SHP77 treated with DMSO at 0.1 percent for 48 hours (cell line): ENCODE measurements around the gene GPR156.
"Not testable (repeated sequence)": the region's sequence is repeated elsewhere in the genome, so short reads cannot be mapped to it uniquely, and the experiment has no call there.

ENCODE experiments used
- DNase-seq: peaks from one replicate; lab custom pipeline; 2025; lab: John Stamatoyannopoulos, UW

GPR156 gene

DNA sequence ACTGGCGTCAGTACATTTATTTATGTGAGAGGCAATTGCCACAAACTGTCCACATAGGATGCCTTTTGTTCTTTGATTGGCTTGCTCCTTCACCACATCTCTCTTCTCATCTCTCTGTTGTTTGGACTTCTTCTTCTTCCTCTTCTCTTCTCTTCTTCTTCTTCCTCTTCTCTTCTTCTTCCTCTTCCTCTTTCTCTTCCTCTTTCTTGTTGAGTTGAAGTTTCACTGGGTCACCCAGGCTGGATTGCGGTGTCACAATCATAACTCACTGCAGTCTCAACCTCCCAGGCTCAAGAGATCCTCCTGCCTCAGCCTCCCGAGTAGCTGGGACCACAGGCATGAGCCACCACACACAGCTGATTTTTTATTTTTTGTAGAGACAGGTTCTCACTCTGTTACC is 123.1 kb downstream of the GPR156 start:
- DNase-seq: no peak

DNA sequence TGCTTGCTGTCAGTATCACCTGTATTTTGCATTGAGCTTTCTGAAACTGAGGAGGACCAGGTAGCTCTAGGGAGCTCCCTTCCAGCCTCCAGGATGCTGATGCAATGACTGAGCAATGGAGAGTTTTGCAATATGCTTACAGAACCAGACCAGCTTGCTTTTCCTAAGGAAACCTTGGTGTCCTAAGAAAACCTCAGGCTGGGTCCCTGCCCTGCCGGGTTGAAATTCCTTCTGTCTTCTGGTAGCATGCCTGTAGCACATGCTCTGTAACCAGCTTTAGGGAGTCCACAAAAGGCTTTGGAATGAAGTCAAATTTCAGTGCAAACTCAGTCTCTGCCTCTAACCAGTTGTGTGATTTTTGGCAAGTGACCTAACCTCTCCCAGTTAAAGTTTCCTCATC is 125.0 kb downstream of the GPR156 start:
- no peak for DNase-seq

DNA sequence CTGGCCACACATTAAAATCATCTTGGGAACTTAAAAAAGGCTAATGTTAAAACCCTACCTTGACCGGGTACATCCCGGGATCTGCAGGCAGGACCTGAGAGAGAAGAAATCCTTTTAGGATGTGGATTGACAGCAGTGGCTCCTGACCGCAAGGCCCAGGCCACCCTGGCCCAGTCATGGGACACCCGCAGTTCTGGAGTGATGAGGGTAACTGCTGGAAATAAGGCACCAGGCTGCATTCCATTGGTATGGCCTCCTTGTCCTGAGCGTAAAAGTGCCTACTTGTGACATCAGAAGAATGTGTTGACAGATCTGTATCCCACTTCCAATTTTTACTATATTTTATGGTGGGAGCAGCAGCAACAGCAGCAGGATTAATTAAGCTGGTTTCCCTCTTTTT is 127.3 kb downstream of the GPR156 start:
- DNase-seq: no peak

DNA sequence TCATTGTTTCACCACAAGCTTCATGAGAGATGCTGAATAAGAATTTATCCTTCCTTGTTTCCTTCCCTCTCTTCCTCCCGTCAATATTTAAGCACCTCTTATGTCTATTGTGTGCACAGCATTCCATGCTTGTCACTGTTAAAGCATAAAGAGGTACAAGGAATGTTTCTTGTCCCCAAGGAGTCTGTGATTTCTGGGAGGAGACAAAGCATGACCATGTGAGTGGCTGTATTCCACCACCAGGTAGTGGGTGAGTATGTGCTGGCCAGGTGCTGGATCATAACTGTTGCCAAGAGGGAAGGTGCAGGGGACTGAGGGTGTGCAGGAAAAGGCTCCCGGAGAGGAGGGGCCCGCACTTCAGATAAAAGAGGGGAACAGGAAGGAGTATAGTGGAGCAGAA is 127.9 kb downstream of the GPR156 start:
- DNase-seq: no peak

DNA sequence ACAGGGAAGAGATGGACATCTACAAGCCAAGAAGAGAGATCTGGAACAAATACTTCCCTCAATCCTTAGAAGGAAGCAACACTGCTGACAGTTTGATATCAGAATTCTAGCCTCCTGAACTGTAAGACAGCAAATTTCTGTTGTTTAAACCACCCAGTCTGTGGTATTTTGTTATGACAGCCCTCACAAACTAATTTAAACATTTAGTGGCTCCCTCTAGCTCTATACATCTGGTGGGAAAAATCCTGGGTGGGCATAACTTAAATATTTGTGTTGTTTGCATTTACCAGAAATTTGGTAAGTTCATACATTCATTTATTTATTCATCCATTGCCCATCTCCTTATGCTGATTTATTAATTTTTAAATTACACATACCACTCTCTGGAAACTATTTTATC is 128.3 kb downstream of the GPR156 start:
- DNase-seq: no peak

DNA sequence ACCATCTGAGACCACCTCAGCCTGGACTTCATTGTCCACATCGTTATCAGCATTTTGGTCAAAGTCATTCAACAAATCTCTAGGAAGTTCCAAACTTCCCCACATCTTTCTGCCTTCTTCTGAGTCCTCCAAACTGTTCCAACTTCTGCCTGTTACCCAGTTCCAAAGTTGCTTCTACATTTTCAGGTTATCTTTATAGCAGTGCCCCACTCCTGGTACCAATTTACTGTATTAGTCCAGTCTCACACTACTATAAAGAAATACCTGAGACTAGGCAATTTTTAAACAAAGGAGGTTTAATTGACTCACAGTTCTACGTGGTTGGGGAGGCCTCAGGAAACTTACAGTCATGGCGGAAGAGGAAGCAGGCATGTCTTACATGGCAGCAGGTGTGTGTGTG is 129.3 kb downstream of the GPR156 start:
- DNase-seq: not testable (repeated sequence)

DNA sequence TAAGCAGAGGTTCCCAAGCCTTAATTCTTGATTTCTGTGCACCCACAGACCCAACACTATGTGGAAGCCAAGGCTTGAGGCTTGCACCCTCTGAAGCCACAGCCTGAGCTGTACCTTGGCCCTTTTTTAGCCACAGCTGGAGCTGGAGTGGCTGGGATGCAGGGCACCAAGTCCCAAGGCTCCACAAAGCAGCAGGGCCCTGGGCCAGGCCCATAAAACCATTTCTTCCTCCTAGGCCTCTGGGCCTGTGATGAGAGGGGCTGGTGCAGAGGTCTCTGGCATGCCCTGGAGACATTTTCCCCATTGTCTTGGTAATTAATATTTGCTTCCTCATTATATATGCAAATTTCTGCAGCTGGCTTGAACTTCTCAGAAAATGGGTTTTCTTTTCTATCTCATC is 129.9 kb downstream of the GPR156 start:
- DNase-seq: no peak

DNA sequence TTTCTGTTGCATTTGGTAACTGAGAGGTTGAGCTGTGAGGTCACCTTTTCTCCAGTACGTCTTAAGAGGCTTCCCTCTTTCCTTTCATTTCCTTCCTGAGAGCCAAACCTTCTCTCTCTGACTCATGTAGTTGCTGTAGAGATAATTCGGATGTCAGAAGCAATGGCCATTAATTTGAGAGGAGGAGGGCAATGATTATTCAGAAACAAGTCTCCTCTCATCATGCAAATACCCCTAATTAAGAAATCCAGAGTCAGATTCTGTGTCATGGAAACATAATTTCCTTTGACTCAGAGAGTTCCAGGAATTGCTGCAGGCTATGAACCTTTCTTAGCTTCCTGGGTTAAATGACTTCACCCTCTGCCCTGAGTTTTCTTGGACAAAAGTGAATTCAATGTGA is 131.7 kb downstream of the GPR156 start:
- DNase-seq: no peak

DNA sequence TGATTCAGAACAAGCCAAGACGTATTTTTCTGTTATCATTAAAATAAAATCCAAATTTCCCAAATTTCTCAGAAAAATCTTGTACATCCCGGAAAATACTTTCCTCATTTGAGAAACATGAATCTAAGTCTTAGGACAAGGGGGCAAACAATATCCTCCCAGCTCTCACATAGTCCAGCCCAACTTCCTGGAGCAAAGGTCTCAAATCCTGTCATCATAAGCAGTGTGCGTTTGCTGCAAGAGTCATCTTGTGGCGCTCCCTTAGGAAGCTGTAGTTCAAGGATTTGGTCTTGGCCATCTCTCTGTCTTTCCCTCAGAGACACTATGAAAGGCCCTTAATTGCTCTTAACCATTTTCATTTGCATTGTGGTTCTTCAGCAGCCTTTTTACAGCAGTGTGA is 133.2 kb downstream of the GPR156 start:
- DNase-seq: no peak

DNA sequence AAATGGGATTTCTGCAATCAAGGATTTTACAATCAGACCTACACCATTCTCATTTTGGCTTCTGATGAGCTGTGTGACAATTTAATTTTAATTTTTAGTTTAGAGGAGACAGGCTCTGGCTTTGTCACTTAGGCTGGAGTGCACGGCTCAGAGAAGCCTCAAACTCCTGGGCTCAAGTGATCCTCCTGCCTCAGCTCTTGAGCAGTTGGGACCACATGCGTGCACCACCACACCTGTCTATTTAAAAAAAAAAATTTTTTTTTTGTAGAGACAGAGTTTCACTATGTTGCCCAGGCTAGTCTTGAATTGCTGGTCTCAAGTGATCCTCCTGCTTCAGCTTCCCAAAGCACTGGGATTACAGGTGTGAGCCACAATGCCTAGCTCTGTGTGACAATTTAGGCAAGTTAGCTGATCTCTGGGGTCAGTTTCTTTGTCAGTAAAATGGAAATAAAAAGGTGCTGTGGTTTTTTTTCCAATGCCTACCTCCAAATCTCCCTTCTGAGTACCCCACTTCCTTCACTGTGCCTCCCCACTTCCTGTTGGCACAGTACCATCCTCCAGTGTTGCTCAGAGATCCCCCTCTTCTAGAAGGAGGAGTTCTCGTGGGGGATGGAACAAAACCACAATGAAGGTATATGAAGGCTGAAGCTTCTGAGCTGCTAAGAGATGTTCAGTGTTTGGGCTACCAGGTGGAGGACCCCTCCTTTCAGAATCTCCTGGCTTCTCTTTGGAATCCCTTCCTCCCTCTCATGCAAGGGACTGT is 136.7 kb downstream of the GPR156 start:
- DNase-seq: no peak

DNA sequence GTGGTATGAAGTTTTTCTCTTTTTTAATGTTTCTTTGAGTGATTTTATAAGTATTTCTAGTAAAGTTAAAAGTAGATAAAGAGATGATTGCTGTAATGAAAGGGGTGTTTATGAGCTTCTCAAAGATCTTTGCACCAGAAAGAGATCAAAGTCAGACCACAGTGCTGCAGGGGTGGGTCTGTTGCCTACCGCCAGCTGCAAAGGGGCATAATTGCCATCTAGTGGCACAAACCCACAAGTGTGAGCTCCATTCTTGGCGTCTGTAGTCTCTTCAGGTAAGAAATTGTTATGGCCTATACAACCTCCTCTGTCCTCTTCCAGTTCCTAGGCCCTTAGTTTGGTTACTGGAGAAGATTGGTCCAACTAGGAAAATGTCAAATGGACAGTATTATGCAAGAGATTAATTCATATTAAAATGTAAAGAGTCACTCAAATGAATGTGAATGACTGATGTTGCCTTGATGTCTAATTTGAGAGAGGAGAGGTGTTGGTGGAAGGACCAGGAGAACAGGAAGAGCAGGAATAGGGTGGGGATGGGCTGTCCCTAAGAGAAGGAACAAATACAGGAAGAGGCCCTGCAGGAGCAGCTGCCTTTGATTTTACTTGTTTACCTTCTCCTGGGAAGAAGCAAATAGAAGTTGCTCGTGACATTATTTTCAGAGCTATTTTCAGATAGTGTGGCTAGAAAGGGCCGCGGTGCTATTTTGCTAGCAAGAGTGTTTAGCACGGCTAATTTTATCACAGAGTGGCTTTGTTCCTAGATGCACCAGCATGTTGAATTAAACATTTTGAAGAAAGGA is 137.8 kb downstream of the GPR156 start:
- DNase-seq: no peak

DNA sequence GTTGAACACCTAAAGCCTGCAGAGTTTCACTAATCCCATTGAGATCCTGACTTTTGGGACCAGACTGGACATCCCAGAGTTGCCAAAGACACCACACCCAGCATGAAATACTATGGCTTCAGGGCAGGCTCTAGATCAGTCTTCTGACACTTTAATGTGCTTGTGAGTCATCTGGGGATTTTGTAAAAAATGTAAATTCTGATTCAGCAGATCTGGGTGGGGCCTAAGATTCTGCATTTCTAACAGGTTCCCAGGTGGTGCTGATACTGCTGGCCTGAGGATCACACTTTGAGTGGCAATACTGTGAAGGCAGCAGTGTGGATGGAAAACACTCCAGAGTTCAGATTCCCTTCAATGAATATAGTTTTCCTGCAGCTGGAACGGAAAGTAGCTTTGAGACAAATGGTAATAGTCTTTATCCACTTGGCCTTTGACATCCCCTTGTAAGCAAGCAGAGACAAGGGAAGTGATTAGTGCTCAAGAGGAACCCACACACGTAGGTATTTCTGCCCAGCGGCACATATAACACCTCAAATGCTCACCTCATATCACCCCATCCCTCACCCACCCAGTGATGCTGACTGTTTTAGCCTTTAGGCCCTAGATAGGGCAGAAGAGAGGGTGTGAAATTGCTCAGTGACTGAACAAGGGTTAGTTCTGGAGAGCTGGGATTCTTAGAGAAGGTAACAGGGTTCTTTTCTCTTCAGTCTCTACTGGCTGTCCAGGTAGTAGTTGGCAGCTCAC is 139.3 kb downstream of the GPR156 start:
- no peak for DNase-seq

DNA sequence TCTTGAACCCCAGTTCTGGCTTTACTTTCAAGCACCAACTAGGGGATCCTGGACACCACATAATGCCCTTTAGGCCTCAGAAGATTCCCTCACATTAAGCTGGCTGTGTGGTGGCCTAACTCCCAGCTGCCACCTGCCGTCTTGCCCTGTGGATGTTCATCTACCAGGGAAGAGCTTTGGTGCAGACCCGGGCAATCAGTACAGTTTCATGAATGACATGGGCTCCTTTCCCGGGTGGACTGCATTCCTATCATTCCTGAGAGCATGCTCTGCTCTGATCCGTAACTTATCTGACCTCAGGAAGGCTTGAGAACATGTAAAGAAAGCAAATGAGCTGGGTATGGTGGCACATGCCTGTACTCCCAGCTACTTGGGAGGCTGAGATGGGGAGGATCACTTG is 140.8 kb downstream of the GPR156 start:
- DNase-seq: no peak

DNA sequence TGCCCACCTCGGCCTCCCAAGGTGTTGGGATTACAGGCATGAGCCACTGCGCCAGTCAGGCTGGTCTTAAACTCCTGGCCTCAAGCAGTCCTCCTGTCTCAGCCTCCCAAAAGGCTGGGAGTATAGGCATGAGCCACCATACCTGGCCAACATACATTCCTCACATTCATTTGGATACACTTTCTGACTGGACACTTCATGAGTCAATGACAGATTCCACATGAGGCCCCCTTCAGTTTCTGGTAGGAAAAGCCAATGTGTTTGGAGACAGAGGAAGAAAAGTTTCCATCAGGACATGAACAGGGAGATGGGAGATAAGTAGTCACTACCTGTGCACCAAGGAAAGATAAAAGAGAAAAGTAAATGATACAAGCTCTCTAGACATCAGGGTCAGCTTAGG is 141.3 kb downstream of the GPR156 start:
- DNase-seq: no peak

DNA sequence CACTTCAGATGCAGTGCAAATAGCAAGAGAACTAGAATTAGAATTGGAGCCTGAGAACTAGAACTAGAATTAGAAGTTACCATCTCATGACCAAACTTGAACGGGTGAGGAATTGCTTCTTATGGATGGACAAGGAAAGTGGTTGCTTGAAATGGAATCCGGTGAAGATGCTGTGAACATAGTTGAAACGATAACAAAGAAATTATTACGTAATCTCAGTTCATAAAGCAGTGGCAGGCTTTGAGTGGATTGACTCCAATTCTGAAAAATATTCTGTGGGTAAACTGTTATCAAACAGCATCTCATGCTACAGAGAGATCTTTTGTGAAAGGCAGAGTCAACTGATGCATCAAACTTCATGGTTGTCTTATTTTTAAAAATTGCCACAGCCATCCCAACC is 142.8 kb downstream of the GPR156 start:
- no peak for DNase-seq

DNA sequence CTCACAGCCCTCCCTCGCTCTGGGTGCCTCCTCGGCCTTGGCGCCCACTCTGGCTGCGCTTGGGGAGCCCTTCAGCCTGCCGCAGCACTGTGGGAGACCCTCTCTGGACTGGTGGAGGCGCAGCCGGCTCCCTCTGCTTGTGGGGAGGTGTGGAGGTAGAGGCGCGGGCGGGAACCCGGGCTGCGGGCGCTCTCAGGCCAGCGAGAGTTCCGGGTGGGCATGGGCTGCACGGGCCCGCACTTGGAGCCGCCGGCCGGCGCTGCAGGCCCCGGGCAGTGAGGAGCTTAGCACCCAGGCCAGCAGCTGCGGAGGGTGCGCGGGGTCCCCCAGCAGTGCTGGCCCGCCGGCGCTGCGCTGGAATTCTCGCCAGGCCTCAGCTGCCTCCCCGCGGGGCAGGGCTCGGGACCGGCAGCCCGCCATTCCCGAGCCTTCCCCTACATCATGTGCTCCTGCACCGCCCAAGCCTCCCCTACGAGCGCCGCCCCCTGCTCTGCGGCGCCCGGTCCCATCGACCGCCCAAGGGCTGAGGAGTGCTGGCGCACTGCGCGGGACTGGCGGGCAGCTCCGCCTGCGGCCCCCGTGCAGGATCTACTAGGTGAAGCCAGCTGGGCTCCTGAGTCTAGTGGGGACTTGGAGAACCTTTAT is 144.8 kb downstream of the GPR156 start:
- DNase-seq: no peak

DNA sequence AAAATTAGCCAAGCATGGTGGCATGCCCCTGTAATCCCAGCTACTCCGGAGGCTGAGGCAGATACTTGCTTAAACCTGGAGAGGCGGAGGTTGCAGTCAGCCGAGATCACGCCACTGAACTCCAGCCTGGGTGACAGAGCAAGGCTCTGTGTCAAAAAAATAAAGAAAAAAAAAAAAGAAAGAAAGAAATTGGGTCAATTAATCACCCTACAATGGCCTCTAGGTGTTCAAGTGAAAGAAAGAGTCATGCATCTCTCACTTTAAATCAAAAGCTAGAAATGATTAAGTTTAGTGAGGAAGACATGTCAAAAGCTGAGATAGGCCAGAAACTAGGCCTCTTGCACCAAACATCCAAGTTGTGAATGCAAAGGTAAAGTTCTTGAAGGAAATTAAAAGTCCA is 145.9 kb downstream of the GPR156 start:
- no peak for DNase-seq

DNA sequence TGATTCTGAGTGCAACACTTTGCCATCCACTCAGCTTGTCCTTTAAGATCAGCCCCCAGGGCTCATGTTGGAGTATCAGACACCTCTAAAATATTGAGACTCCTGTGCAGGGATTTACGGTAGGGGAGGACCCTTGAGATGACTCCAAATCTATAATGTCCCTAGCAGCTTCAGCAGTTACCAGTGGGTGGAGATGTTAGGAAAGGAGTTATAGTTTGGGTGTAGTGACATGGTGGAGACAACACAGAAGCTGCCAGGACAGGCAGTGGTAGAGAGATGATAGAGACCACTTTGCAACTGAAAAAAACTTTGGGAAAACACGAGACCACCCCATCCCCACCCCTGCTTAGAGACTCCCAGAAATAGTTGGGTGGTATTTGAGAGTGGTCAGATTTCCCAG is 147.5 kb downstream of the GPR156 start:
- no peak for DNase-seq

DNA sequence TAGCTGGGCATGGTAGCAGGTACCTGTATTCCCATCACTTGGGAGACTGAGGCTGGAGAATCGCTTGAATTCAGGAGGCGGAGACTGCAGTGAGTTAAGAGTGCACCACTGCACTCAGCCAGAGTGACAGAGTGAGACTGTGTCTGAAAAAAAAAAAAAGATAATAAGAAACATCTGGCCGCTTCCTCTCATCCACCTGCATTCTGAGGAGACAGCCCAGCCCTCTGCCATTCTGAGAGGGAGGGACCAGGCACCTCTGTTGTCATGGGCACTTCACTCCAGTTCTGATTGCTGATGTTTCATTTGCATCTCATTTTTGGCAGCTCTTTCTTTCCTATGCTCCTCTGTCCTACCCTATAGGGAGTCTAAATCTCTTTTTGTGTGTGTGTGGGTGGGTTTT is 154.4 kb downstream of the GPR156 start:
- no peak for DNase-seq

DNA sequence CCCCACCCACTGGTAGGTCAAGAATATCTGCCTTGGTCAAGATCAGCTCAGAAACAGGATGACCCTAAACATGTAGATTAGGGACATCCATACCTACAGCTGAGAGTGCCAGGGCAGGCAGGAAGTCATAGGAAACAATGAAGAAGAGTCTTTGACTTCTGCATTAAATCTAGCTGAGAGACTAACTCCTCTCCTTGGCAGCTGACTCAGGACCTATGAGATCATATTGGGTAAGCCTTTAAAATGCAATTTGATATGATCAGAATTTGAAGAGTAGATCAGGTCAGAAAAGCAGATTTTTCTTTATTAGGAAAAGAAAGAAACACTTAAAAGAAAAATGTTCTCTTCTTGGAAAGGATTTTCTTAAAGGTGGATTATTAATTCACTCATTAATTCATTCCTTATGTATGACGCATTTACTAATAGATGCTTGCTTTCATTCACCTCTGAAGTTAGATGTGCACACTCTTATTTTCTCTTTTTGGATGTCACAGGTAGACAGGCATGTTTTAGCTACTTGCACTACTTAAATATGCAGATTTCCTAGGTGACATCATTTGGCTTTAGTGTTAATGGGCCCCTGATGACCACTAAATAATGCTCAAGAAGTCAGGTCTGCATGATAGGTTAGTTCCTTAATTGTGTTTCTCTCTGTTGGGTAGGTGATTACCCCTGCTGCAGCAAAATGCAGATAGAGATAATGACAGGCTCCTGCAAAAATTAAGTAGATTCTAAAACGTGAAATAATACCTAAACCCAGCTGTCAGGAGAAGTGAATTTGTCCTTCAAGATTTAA is 155.1 kb downstream of the GPR156 start:
- no peak for DNase-seq

DNA sequence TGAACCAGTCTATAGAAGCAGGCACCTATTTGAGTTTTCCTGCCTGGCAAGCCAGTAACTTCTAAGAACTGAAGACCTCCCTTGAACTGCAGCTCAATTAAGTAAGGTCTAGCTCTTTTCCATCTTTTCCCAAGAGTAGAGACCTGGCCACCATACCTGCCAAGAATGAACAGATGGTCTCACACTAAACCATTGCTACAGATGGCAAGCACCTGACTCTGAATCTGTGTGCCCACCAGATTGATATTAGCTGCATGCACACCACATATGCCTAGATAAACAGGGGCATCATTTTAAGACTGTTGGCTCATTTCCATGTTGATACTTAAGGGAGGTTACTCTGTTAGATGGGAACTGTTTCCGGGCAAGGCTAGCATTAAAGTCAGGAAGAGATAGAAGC is 156.0 kb downstream of the GPR156 start:
- no peak for DNase-seq

DNA sequence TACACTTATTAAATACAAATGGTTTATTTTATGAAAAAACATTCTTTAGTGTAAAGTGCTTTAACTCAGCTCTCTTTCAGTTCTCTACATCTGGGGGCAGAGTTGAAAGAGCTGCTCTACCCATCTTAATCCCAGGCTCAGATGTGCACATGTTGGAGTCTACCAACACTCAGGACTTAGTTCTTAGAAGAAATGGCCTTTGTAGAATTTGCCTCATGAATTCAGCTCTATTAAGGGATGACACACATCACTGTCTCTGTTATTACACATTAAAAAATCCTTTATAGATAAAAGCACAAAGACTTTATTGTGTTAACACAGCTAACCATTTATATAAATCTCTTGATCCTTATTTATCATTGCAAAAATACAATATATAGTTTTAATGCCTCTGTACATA is 159.0 kb downstream of the GPR156 start:
- no peak for DNase-seq
